HepG2 (cell line): ENCODE results near the gene OGFR. TPM values are rescaled to one million over a fixed set of nuclear protein-coding genes. Genes with fewer than 3 reads are reported as not detected.

Experiments
- CC2D1A ChIP-seq: sonication (generic); formaldehyde crosslinking; IDR thresholded peaks from 2 replicates; pipeline ENCODE4 v1.8.1; 2023; ENCODE audit warnings: mild to moderate bottlenecking, missing genetic modification reagents
- ESRRA ChIP-seq: sonication (generic); formaldehyde crosslinking; IDR thresholded peaks from 2 replicates; pipeline ENCODE4 v1.5.1; 2020; ENCODE audit warnings: mild to moderate bottlenecking, low read depth, missing genetic modification reagents
- GABPA ChIP-seq, 2 experiments: IDR thresholded peaks; 2 replicates each; pipeline ENCODE4 v1.6.1; 2011 to 2016; ENCODE audit warnings: low read depth in 2 of 2, low read length in 1 of 2, missing biosample characterization in 1 of 2, missing genetic modification characterization in 1 of 2
- HIVEP1 ChIP-seq: sonication (generic); formaldehyde crosslinking; IDR thresholded peaks from 2 replicates; pipeline ENCODE4 v1.4.0; 2020; ENCODE audit warnings: mild to moderate bottlenecking, missing genetic modification reagents
- HNRNPK ChIP-seq: fragments of 200-400 bp; formaldehyde crosslinking; IDR thresholded peaks from 2 replicates; pipeline ENCODE4 v1.6.1; 2018; ENCODE audit warnings: low read length, low read depth, moderate library complexity, mild to moderate bottlenecking; ENCODE audit not compliant: poor library complexity, severe bottlenecking
- MYNN ChIP-seq: sonication (generic); formaldehyde crosslinking; IDR thresholded peaks from 2 replicates; pipeline ENCODE4 v1.4.0; 2020; ENCODE audit warnings: mild to moderate bottlenecking, low read depth, missing genetic modification reagents
- NFRKB ChIP-seq: fragments of 450-650 bp; IDR thresholded peaks from 2 replicates; pipeline ENCODE4 v1.6.1; 2017
- SALL1 ChIP-seq: sonication (generic); formaldehyde crosslinking; IDR thresholded peaks from 2 replicates; pipeline ENCODE4 v1.8.0; 2022; ENCODE audit warnings: mild to moderate bottlenecking, missing genetic modification reagents
- ZFP62 ChIP-seq: sonication (generic); formaldehyde crosslinking; IDR thresholded peaks from 2 replicates; pipeline ENCODE4 v1.4.0; 2020; ENCODE audit warnings: missing genetic modification reagents
- ZNF138 ChIP-seq: sonication (generic); formaldehyde crosslinking; IDR thresholded peaks from 2 replicates; pipeline ENCODE4 v1.5.0; 2020; ENCODE audit warnings: mild to moderate bottlenecking, low read depth, missing genetic modification reagents
- ZNF234 ChIP-seq: sonication (generic); formaldehyde crosslinking; conservative IDR thresholded peaks from 2 replicates; pipeline ENCODE4 v1.5.1; 2020; ENCODE audit warnings: mild to moderate bottlenecking, missing genetic modification reagents
- ZNF235 ChIP-seq: sonication (generic); formaldehyde crosslinking; IDR thresholded peaks from 2 replicates; pipeline ENCODE4 v1.8.1; 2023; ENCODE audit warnings: mild to moderate bottlenecking, missing genetic modification reagents, borderline replicate concordance
- ZNF432 ChIP-seq: sonication (generic); formaldehyde crosslinking; IDR thresholded peaks from 2 replicates; pipeline ENCODE4 v1.5.0; 2020; ENCODE audit warnings: missing genetic modification reagents, mild to moderate bottlenecking, borderline replicate concordance
- ZNF557 ChIP-seq: sonication (generic); formaldehyde crosslinking; IDR thresholded peaks from 2 replicates; pipeline ENCODE4 v1.4.0; 2020; ENCODE audit warnings: missing genetic modification reagents
- ZNF567 ChIP-seq: sonication (generic); formaldehyde crosslinking; IDR thresholded peaks from 2 replicates; pipeline ENCODE4 v1.8.1; 2023; ENCODE audit warnings: mild to moderate bottlenecking, missing genetic modification reagents, borderline replicate concordance
- ZNF569 ChIP-seq: sonication (generic); formaldehyde crosslinking; IDR thresholded peaks from 2 replicates; pipeline ENCODE4 v1.5.0; 2020; ENCODE audit warnings: mild to moderate bottlenecking, missing genetic modification reagents, moderate library complexity, borderline replicate concordance
- ZNF572 ChIP-seq: sonication (generic); formaldehyde crosslinking; IDR thresholded peaks from 2 replicates; pipeline ENCODE4 v1.5.1; 2020; ENCODE audit warnings: mild to moderate bottlenecking, missing genetic modification reagents
- ZNF776 ChIP-seq: sonication (generic); formaldehyde crosslinking; IDR thresholded peaks from 2 replicates; pipeline ENCODE4 v1.4.0; 2020; ENCODE audit warnings: mild to moderate bottlenecking, missing genetic modification reagents
- ZSCAN21 ChIP-seq: sonication (generic); formaldehyde crosslinking; IDR thresholded peaks from 2 replicates; pipeline ENCODE4 v1.8.0; 2022; ENCODE audit warnings: mild to moderate bottlenecking, missing genetic modification reagents, moderate library complexity, borderline replicate concordance
- polyA plus RNA-seq, 8 experiments: library from polyadenylated mRNA; depleted of rRNA in 3 of 8; stranded (reverse) in 7 of 8; unstranded in 1 of 8; fragments of >200 nt; fragmentation: Illumina TruSeq in 4 of 8; extraction: Trizol in 4 of 8; gene quantifications; 2 replicates each; pipeline versions ENCODE4 v1.2.1 to v1.2.3, GENCODE V29; 2011 to 2016; ENCODE audit warnings: low read depth in 4 of 8, missing spikeins in 1 of 8, mixed read lengths in 1 of 8; ENCODE audit not compliant: insufficient read depth in 1 of 8
- total RNA-seq, 5 experiments: library from RNA; depleted of rRNA; stranded (reverse); fragments of >200 nt; fragmentation: Illumina TruSeq; extraction: Trizol; gene quantifications; 2 replicates each; pipeline ENCODE4 v1.2.3, GENCODE V29; 2016; ENCODE audit warnings: low read depth in 1 of 5
- TF ChIP-seq, protein P1 (sequence below): sonication (generic); formaldehyde crosslinking; IDR thresholded peaks from 2 replicates; pipeline ENCODE4 v1.5.0; 2020; ENCODE audit warnings: missing genetic modification reagents
- TF ChIP-seq, protein P2 (sequence below): sonication (generic); formaldehyde crosslinking; IDR thresholded peaks from 2 replicates; pipeline ENCODE4 v1.8.1; 2023; ENCODE audit warnings: mild to moderate bottlenecking, inconsistent platforms, moderate library complexity, missing genetic modification reagents, borderline replicate concordance
- TF ChIP-seq, protein P3 (sequence below): sonication (generic); formaldehyde crosslinking; IDR thresholded peaks from 2 replicates; pipeline ENCODE4 v1.4.0; 2020; ENCODE audit warnings: missing genetic modification reagents
- TF ChIP-seq, protein P4 (sequence below): sonication (generic); formaldehyde crosslinking; IDR thresholded peaks from 2 replicates; pipeline ENCODE4 v1.4.0; 2020; ENCODE audit warnings: missing genetic modification reagents

Gene OGFR
- total and polyA plus RNA-seq, 2 of the 13 experiments (the other 11 are each of a cell fraction or from before 2014, with no cell fraction given): 47.7 to 81.8 TPM

DNA sequence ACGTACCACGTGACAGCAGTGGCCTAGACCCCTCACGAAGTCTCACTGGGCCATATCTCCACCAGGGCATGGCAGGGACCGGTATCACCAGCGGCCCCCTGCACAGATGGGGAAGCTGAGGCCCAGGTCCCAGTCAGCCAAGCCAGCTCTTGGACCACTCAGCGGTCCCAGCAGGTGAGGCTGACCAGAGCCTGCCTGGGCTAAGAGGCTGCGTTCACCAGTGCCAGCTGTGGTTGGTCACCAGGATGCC lies 11.0 kb upstream of the OGFR start (continued):
- TF ChIP-seq, protein P1, sequence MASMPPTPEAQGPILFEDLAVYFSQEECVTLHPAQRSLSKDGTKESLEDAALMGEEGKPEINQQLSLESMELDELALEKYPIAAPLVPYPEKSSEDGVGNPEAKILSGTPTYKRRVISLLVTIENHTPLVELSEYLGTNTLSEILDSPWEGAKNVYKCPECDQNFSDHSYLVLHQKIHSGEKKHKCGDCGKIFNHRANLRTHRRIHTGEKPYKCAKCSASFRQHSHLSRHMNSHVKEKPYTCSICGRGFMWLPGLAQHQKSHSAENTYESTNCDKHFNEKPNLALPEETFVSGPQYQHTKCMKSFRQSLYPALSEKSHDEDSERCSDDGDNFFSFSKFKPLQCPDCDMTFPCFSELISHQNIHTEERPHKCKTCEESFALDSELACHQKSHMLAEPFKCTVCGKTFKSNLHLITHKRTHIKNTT: no peak
- TF ChIP-seq, protein P2, sequence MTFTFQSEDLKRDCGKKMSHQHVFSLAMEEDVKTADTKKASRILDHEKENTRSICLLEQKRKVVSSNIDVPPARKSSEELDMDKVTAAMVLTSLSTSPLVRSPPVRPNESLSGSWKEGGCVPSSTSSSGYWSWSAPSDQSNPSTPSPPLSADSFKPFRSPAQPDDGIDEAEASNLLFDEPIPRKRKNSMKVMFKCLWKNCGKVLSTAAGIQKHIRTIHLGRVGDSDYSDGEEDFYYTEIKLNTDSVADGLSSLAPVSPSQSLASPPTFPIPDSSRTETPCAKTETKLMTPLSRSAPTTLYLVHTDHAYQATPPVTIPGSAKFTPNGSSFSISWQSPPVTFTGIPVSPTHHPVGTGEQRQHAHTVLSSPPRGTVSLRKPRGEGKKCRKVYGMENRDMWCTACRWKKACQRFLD (CRISPR knock-in tag): no peak
- TF ChIP-seq ZNF432 (CRISPR knock-in tag) (no peak), ZNF567 (CRISPR knock-in tag) (no peak), ZNF235 (no peak), ZNF572 (no peak), CC2D1A (no peak), ZNF234 (CRISPR knock-in tag) (no peak), ZSCAN21 (CRISPR knock-in tag) (no peak), SALL1 (CRISPR knock-in tag) (no peak), ZNF138 (0 out of 2 replicates have a peak, but pooled peaks have one; percentile 79), ZFP62 (CRISPR knock-in tag) (no peak), HIVEP1 (peak; percentile 73; the same call in 1 of the 2 replicates), ZNF569 (CRISPR knock-in tag) (no peak), ZNF776 (CRISPR knock-in tag) (peak; percentile 72), NFRKB (no peak), ZNF557 (no peak), ESRRA (CRISPR knock-in tag) (no peak), GABPA (IDR thresholded peaks at IDR 0.05; ENCODE audit: low read depth, low read length) (no peak), GABPA (CRISPR knock-in tag; IDR thresholded peaks at IDR 0.05; ENCODE audit: low read depth) (no peak; the same call in 1 of the 2 replicates), HNRNPK (no peak), MYNN (CRISPR knock-in tag) (no peak)
- TF ChIP-seq, protein P3, sequence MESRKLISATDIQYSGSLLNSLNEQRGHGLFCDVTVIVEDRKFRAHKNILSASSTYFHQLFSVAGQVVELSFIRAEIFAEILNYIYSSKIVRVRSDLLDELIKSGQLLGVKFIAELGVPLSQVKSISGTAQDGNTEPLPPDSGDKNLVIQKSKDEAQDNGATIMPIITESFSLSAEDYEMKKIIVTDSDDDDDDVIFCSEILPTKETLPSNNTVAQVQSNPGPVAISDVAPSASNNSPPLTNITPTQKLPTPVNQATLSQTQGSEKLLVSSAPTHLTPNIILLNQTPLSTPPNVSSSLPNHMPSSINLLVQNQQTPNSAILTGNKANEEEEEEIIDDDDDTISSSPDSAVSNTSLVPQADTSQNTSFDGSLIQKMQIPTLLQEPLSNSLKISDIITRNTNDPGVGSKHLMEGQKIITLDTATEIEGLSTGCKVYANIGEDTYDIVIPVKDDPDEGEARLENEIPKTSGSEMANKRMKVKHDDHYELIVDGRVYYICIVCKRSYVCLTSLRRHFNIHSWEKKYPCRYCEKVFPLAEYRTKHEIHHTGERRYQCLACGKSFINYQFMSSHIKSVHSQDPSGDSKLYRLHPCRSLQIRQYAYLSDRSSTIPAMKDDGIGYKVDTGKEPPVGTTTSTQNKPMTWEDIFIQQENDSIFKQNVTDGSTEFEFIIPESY (CRISPR knock-in tag): no peak
- TF ChIP-seq, protein P4, sequence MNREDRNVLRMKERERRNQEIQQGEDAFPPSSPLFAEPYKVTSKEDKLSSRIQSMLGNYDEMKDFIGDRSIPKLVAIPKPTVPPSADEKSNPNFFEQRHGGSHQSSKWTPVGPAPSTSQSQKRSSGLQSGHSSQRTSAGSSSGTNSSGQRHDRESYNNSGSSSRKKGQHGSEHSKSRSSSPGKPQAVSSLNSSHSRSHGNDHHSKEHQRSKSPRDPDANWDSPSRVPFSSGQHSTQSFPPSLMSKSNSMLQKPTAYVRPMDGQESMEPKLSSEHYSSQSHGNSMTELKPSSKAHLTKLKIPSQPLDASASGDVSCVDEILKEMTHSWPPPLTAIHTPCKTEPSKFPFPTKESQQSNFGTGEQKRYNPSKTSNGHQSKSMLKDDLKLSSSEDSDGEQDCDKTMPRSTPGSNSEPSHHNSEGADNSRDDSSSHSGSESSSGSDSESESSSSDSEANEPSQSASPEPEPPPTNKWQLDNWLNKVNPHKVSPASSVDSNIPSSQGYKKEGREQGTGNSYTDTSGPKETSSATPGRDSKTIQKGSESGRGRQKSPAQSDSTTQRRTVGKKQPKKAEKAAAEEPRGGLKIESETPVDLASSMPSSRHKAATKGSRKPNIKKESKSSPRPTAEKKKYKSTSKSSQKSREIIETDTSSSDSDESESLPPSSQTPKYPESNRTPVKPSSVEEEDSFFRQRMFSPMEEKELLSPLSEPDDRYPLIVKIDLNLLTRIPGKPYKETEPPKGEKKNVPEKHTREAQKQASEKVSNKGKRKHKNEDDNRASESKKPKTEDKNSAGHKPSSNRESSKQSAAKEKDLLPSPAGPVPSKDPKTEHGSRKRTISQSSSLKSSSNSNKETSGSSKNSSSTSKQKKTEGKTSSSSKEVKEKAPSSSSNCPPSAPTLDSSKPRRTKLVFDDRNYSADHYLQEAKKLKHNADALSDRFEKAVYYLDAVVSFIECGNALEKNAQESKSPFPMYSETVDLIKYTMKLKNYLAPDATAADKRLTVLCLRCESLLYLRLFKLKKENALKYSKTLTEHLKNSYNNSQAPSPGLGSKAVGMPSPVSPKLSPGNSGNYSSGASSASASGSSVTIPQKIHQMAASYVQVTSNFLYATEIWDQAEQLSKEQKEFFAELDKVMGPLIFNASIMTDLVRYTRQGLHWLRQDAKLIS (CRISPR knock-in tag): no peak
